Activated B cell treated with CpG ODN at 0.5 μM for 24 hours (primary cell): ENCODE results near the gene CDC20. TPM values are rescaled to one million over a fixed set of nuclear protein-coding genes. Genes with fewer than 3 reads are reported as not detected.

Experiments used
- ATAC-seq: fragments of 200-7000 bp; cut with Tn5 transposase; one replicate; pipeline ENCODE4 v1.10.0; 2021; ENCODE audit warnings: low read depth, mild to moderate bottlenecking, moderate library complexity
- CTCF ChIA-PET: fragments of 350-600 bp; sonication (Branson Sonifier 250); formaldehyde crosslinking; loops from one replicate; lab custom pipeline; 2021; ENCODE audit warnings: antibody characterized with exemption; lab: Charles Lee
- POLR2A ChIA-PET: fragments of 350-600 bp; sonication (Branson Sonifier 250); formaldehyde crosslinking; loops from one replicate; lab custom pipeline; 2021; ENCODE audit warnings: antibody characterized with exemption; lab: Charles Lee
- DNase-seq: peaks from one replicate; pipeline ENCODE4 v3.0.0; 2022
- H3K27ac Mint-ChIP-seq: one replicate; pipeline ENCODE4 v1.8.0; 2020; ENCODE audit warnings: mixed read lengths
- H3K27me3 Mint-ChIP-seq: one replicate; pipeline ENCODE4 v1.8.0; 2021; ENCODE audit warnings: mixed read lengths
- H3K36me3 Mint-ChIP-seq: one replicate; pipeline ENCODE4 v1.8.0; 2021; ENCODE audit warnings: low read depth, mixed read lengths
- H3K4me1 Mint-ChIP-seq: one replicate; pipeline ENCODE4 v1.8.0; 2021; ENCODE audit warnings: mixed read lengths
- H3K4me3 Mint-ChIP-seq: one replicate; pipeline ENCODE4 v1.8.0; 2020; ENCODE audit warnings: mild to moderate bottlenecking, mixed read lengths
- H3K9me3 Mint-ChIP-seq: one replicate; pipeline ENCODE4 v1.8.0; 2020; ENCODE audit warnings: mixed read lengths
- CTCF ChIP-seq: fragments of 200-600 bp; IDR thresholded peaks from one replicate; pipeline ENCODE4 v1.8.0; 2022; ENCODE audit warnings: antibody characterized with exemption, mild to moderate bottlenecking
- intact Hi-C: fragments of 100-400 bp; cut with micrococcal nuclease; formaldehyde crosslinking; loops from one replicate; pipeline ENCODE4 v1.15.1; 2024
- total RNA-seq: library from RNA; stranded (reverse); gene quantifications from 2 replicates; pipeline ENCODE4 v1.2.3, GENCODE V29; 2022

Gene CDC20
- total RNA-seq, 1 donor from 2014 or later = 4.2 TPM

GRCh38 chr1:43363283-43363934, 4.6 kb downstream of the CDC20 start:
- POLR2A ChIA-PET = interaction anchor here (0.5 to 0.6 kb wide), 2 partner anchors 8 to 14 kb away, joined by 5 to 6 read pairs; no protein-coding TSS in a partner anchor
- Mint-ChIP-seq H3K9me3 (no peaks in the 10 kb centered on the region), H3K4me3 (no peak overlapping the region), H3K4me1 (peaks cover 35% of the 10 kb centered on the region), H3K36me3 (peaks cover 64% of the 10 kb centered on the region), H3K27ac (no peak overlapping the region), H3K27me3 (no peaks in the 10 kb centered on the region)
- no peak for ATAC-seq
- intact Hi-C loops = loop anchor here (10.0 kb wide), 1 partner anchor 679 kb away; the partner anchor contains the start of gene YBX1
- DNase-seq = no peak
- CTCF ChIA-PET = interaction anchor here (1.9 kb wide), 1 partner anchor 51 kb away, joined by 5 read pairs; no protein-coding TSS in a partner anchor
- no peak for TF ChIP-seq CTCF

DNA sequence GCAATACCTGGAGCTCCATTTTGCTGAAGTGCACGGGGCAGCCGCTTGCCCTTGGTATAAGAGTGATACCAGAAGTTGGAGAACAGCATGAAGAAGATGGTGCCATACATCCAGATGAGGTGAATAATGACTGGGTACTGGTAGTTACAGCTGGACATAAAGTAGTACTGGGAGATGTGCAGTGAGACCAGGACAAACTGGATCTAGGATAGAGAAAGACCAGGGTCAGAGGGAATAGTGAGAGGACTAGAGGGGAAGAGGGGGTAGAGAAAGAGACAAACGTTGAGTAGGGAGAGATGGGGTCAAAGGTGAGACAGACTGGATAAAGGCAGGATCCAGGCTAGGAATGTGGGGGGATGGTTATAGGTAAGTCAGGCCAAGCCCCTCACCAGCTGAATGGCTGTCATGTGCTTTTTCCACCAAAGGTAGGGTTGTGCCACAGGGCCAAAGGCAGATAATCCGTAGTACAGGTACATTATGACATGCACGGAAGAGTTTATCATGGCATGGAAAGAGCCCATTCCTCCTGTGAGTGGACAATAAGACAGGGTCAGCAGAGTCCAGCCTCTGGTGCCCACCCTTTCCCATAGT, 5.2 kb downstream of the CDC20 start:
- Mint-ChIP-seq H3K4me1 (peaks cover 39% of the 10 kb centered on the region), H3K27me3 (no peaks in the 10 kb centered on the region), H3K9me3 (no peaks in the 10 kb centered on the region), H3K36me3 (peaks cover 64% of the 10 kb centered on the region), H3K27ac (no peak overlapping the region), H3K4me3 (no peak overlapping the region)
- intact Hi-C loops = loop anchor here (10.0 kb wide), 1 partner anchor 679 kb away; the partner anchor contains the start of gene YBX1
- no peak for ATAC-seq
- CTCF ChIA-PET = interaction anchor here (1.9 kb wide), 1 partner anchor 50 kb away, joined by 5 read pairs; no protein-coding TSS in a partner anchor
- TF ChIP-seq CTCF = no peak
- POLR2A ChIA-PET = interaction anchor here (0.5 to 0.6 kb wide), 2 partner anchors 9 to 13 kb away, joined by 5 to 6 read pairs; no protein-coding TSS in a partner anchor
- DNase-seq = no peak

- intact Hi-C loops = loop anchor here (10.0 kb wide), 1 partner anchor 681 kb away; the partner anchor contains the start of gene YBX1
- ChIA-PET POLR2A (no interaction called here), CTCF (interaction anchor here (1.9 kb wide), 1 partner anchor 49 kb away, joined by 5 read pairs; no protein-coding TSS in a partner anchor)
- Mint-ChIP-seq H3K4me3 (peak overlapping the region; percentile 88), H3K4me1 (peaks cover 37% of the 10 kb centered on the region), H3K27ac (peak overlapping the region; percentile 43), H3K27me3 (no peaks in the 10 kb centered on the region), H3K36me3 (peaks cover 68% of the 10 kb centered on the region), H3K9me3 (no peaks in the 10 kb centered on the region)
- no peak for ATAC-seq
- TF ChIP-seq CTCF = no peak
- no peak for DNase-seq
Measured at GRCh38 chr1:43365678-43366077, 6.9 kb downstream of the CDC20 start.

GRCh38 chr1:43366179-43366578, 7.4 kb downstream of the CDC20 start:
- Mint-ChIP-seq H3K4me1 (peaks cover 42% of the 10 kb centered on the region), H3K27ac (peak overlapping the region; percentile 43), H3K9me3 (no peaks in the 10 kb centered on the region), H3K4me3 (peak overlapping the region; percentile 88), H3K36me3 (peaks cover 63% of the 10 kb centered on the region), H3K27me3 (no peaks in the 10 kb centered on the region)
- CTCF ChIA-PET = no interaction called here
- ATAC-seq (no peak), DNase-seq (no peak)
- POLR2A ChIA-PET = interaction anchor here (0.6 to 1.2 kb wide), 2 partner anchors 17 to 91 kb away, joined by 3 read pairs; no protein-coding TSS in a partner anchor
- intact Hi-C loops = loop anchor here (10.0 kb wide), 1 partner anchor 681 kb away; the partner anchor contains the start of gene YBX1
- TF ChIP-seq CTCF = no peak

- DNase-seq (no peak), ATAC-seq (no peak)
- POLR2A ChIA-PET = interaction anchor here (0.6 to 2.8 kb wide), 7 partner anchors 8 to 283 kb away, joined by 3 to 108 read pairs (median 19); partner anchors contain the start of genes CDC20, KDM4A, MED8 and SZT2
- peak overlapping the region; percentile 85 for H3K27ac Mint-ChIP-seq
- no peak for TF ChIP-seq CTCF
- H3K4me3 Mint-ChIP-seq = peak overlapping the region; percentile 88
- H3K4me1 Mint-ChIP-seq = peaks cover 42% of the 10 kb centered on the region
- CTCF ChIA-PET = no interaction called here
- peaks cover 59% of the 10 kb centered on the region for H3K36me3 Mint-ChIP-seq
- H3K27me3 Mint-ChIP-seq = no peaks in the 10 kb centered on the region
- no peaks in the 10 kb centered on the region for H3K9me3 Mint-ChIP-seq
- intact Hi-C loops = loop anchor here (1.0 to 10.0 kb wide), 2 partner anchors 8 to 682 kb away; partner anchors contain the start of genes CDC20 and YBX1
Measured at GRCh38 chr1:43366601-43367025, 7.8 kb downstream of the CDC20 start.
